HepG2 (cell line): Measurements from ENCODE around the gene PPAN. TPM values are rescaled to one million over a fixed set of nuclear protein-coding genes. Genes with fewer than 3 reads are reported as not detected.

Source experiments
- ATAC-seq: fragments of 200-7000 bp; cut with Tn5 transposase; 3 replicates; pipeline ENCODE4 v1.9.1; 2020; ENCODE audit warnings: mild to moderate bottlenecking, moderate library complexity
- BruUV-seq: library from RNA; stranded (reverse); fragments of 400-500 nt; replicated peaks from 2 replicates; lab custom pipeline; 2021; lab: Mats Ljungman, UMichigan
- CTCF ChIA-PET: fragments of 300-600 bp; formaldehyde crosslinking; extraction: SDS; loops from one replicate; lab custom pipeline; 2021; ENCODE audit warnings: low total read pairs, inconsistent platforms, low intra/inter-chr PET ratio; lab: Yijun Ruan, JAX
- POLR2A ChIA-PET: fragments of 350-600 bp; sonication (Branson Sonifier 250); formaldehyde crosslinking; loops from one replicate; lab custom pipeline; 2020; ENCODE audit warnings: antibody characterized with exemption, inconsistent platforms; lab: Yijun Ruan, JAX
- DNase-seq: peaks from one replicate; pipeline ENCODE4 v3.0.0-alpha.2; 2015; ENCODE audit warnings: low spot score
- FAIRE-seq: peaks from 3 replicates; lab custom pipeline; 2011; peaks lifted over from hg19 to GRCh38; lab: Jason Lieb, UNC
- H2AFZ ChIP-seq: one replicate; pipeline ENCODE4 v1.6.1; 2011; ENCODE audit warnings: low read length, inconsistent platforms
- H3K27ac ChIP-seq: fragments of 300-600 bp; 3 replicates; pipeline ENCODE4 v1.8.0; 2011; ENCODE audit warnings: mixed run types, mild to moderate bottlenecking, mixed read lengths, low read length, inconsistent platforms; ENCODE audit not compliant: insufficient read depth; ENCODE audit errors: extremely low read length
- H3K27me3 ChIP-seq, 2 experiments: fragments of 200-600 bp in 1 of 2; 2 replicates in 1 of 2; 3 replicates in 1 of 2; pipeline versions ENCODE4 v1.6.0 to v1.8.0; 2011; ENCODE audit warnings: low read length in 2 of 2, mild to moderate bottlenecking in 2 of 2, moderate library complexity in 2 of 2, inconsistent platforms in 1 of 2; ENCODE audit not compliant: insufficient read depth in 2 of 2, control insufficient read depth in 1 of 2
- H3K36me3 ChIP-seq, 2 experiments: fragments of 200-600 bp in 1 of 2; replicated peaks in 1 of 2; 2 replicates in 1 of 2; 3 replicates in 1 of 2; pipeline versions ENCODE4 v1.5.1 to v1.8.0; 2011; ENCODE audit warnings: low read length in 2 of 2, inconsistent platforms in 1 of 2; ENCODE audit not compliant: insufficient read depth in 2 of 2, control insufficient read depth in 1 of 2
- H3K4me1 ChIP-seq: 2 replicates; pipeline ENCODE4 v1.5.1; 2012; ENCODE audit warnings: low read length, inconsistent platforms; ENCODE audit not compliant: insufficient read depth
- H3K4me2 ChIP-seq: 2 replicates; pipeline ENCODE4 v1.6.0; 2011; ENCODE audit warnings: low read depth, low read length, inconsistent platforms
- H3K4me3 ChIP-seq, 3 experiments: fragments of 200-600 bp in 1 of 3; sonication (generic), shearing (Covaris generic) in 1 of 3; replicated peaks in 1 of 3; 2 replicates each; pipeline ENCODE4 v1.5.1; 2011 to 2016; ENCODE audit warnings: low read length in 3 of 3, inconsistent platforms in 2 of 3, low read depth in 2 of 3, mild to moderate bottlenecking in 2 of 3, control low read depth in 1 of 3, mixed read lengths in 1 of 3; ENCODE audit not compliant: insufficient read depth in 1 of 3
- H3K79me2 ChIP-seq: one replicate; pipeline ENCODE4 v1.6.1; 2011; ENCODE audit warnings: low read length, inconsistent platforms; ENCODE audit not compliant: insufficient read depth
- H3K9ac ChIP-seq: 2 replicates; pipeline ENCODE4 v1.6.0; 2011; ENCODE audit warnings: mild to moderate bottlenecking, low read depth, low read length, inconsistent platforms; ENCODE audit not compliant: insufficient read depth
- H3K9me3 ChIP-seq: 2 replicates; pipeline ENCODE4 v1.5.1; 2012; ENCODE audit warnings: mild to moderate bottlenecking, low read length
- H4K20me1 ChIP-seq: 2 replicates; pipeline ENCODE4 v1.6.0; 2011; ENCODE audit warnings: inconsistent platforms, mild to moderate bottlenecking, low read length, moderate library complexity; ENCODE audit not compliant: insufficient read depth
- CC2D1A ChIP-seq: sonication (generic); formaldehyde crosslinking; IDR thresholded peaks from 2 replicates; pipeline ENCODE4 v1.8.1; 2023; ENCODE audit warnings: mild to moderate bottlenecking, missing genetic modification reagents
- CENPT ChIP-seq: sonication (generic); formaldehyde crosslinking; IDR thresholded peaks from 2 replicates; pipeline ENCODE4 v1.8.0; 2022; ENCODE audit warnings: low read depth, mild to moderate bottlenecking, moderate library complexity, missing genetic modification reagents
- HIVEP1 ChIP-seq: sonication (generic); formaldehyde crosslinking; IDR thresholded peaks from 2 replicates; pipeline ENCODE4 v1.4.0; 2020; ENCODE audit warnings: mild to moderate bottlenecking, missing genetic modification reagents
- IRX3 ChIP-seq: sonication (generic); formaldehyde crosslinking; IDR thresholded peaks from 2 replicates; pipeline ENCODE4 v1.8.1; 2023; ENCODE audit warnings: mild to moderate bottlenecking, low read depth, missing genetic modification reagents, borderline replicate concordance
- ISX ChIP-seq: sonication (generic); formaldehyde crosslinking; conservative IDR thresholded peaks from 2 replicates; pipeline ENCODE4 v1.5.0; 2020; ENCODE audit warnings: missing genetic modification reagents
- NR2C2 ChIP-seq: sonication (generic); formaldehyde crosslinking; IDR thresholded peaks from 2 replicates; pipeline ENCODE4 v1.4.0; 2020; ENCODE audit warnings: missing genetic modification reagents, mild to moderate bottlenecking, moderate library complexity, borderline replicate concordance
- YEATS2 ChIP-seq: sonication (generic); formaldehyde crosslinking; IDR thresholded peaks from 2 replicates; pipeline ENCODE4 v1.4.0; 2020; ENCODE audit warnings: missing genetic modification reagents, borderline replicate concordance
- ZNF256 ChIP-seq: sonication (generic); formaldehyde crosslinking; conservative IDR thresholded peaks from 2 replicates; pipeline ENCODE4 v1.4.0; 2020; ENCODE audit warnings: missing genetic modification reagents
- ZNF496 ChIP-seq: sonication (generic); formaldehyde crosslinking; IDR thresholded peaks from 2 replicates; pipeline ENCODE4 v1.8.1; 2023; ENCODE audit warnings: mild to moderate bottlenecking, moderate library complexity, missing genetic modification reagents; ENCODE audit not compliant: insufficient replicate concordance
- ZNF558 ChIP-seq: sonication (generic); formaldehyde crosslinking; IDR thresholded peaks from 2 replicates; pipeline ENCODE4 v1.9.0; 2022; ENCODE audit warnings: mild to moderate bottlenecking, missing genetic modification reagents, borderline replicate concordance
- ZNF576 ChIP-seq: sonication (generic); formaldehyde crosslinking; IDR thresholded peaks from 2 replicates; pipeline ENCODE4 v1.4.0; 2020; ENCODE audit warnings: mild to moderate bottlenecking, missing genetic modification reagents
- ZNF605 ChIP-seq: sonication (generic); formaldehyde crosslinking; IDR thresholded peaks from 2 replicates; pipeline ENCODE4 v1.8.0; 2022; ENCODE audit warnings: mild to moderate bottlenecking, missing genetic modification reagents
- WGBS: methylation state at CpG from one replicate; pipeline ENCODE4 v1.1.6; 2017; ENCODE audit warnings: low lambda C conversion rate; 5-methylcytosine and 5-hydroxymethylcytosine counted together
- in situ Hi-C: cut with HindIII; loops from 2 replicates; pipeline ENCODE4 v1.10.0; 2017; ENCODE audit warnings: low pct_unique_long_range_greater_than_20kb; ENCODE audit not compliant: extremely low pct_ligation_motif_present
- intact Hi-C: fragments of 100-400 bp; cut with micrococcal nuclease; formaldehyde crosslinking; loops from one replicate; pipeline ENCODE4 v1.10.0; 2022; ENCODE audit not compliant: unreplicated experiment
- polyA plus RNA-seq, 8 experiments: library from polyadenylated mRNA; depleted of rRNA in 3 of 8; stranded (reverse) in 7 of 8; unstranded in 1 of 8; fragments of >200 nt; fragmentation: Illumina TruSeq in 4 of 8; extraction: Trizol in 4 of 8; gene quantifications; 2 replicates each; pipeline versions ENCODE4 v1.2.1 to v1.2.3, GENCODE V29; 2011 to 2016; ENCODE audit warnings: low read depth in 4 of 8, missing spikeins in 1 of 8, mixed read lengths in 1 of 8; ENCODE audit not compliant: insufficient read depth in 1 of 8
- total RNA-seq, 5 experiments: library from RNA; depleted of rRNA; stranded (reverse); fragments of >200 nt; fragmentation: Illumina TruSeq; extraction: Trizol; gene quantifications; 2 replicates each; pipeline ENCODE4 v1.2.3, GENCODE V29; 2016; ENCODE audit warnings: low read depth in 1 of 5
- TF ChIP-seq, protein P1 (sequence below): sonication (generic); formaldehyde crosslinking; IDR thresholded peaks from 2 replicates; pipeline ENCODE4 v1.4.0; 2020; ENCODE audit warnings: missing genetic modification reagents

Gene PPAN
- total and polyA plus RNA-seq, 2 of the 13 experiments (the other 11 are each of a cell fraction or from before 2014, with no cell fraction given), result 36.2 to 41.9 TPM

DNA sequence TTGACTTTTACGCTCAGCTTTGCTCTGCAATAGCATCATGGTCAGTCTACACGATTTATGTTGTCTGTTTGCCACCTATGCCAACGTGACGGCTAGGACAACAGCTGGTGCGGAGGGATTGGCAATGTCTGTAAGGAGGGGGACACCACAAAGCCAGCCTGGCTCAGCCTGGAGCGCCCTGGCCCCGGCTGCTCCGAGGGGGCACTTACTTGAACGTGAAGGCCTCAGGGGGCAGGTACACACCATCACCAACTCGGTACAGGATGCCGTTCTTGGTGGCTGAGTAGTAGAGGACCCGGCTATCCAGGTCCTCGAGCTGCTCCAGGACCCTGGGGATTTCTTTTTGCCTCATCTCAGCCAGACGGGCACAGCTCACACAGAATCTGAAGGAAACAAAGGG lies 40.0 kb downstream of the PPAN start:
- H4K20me1 ChIP-seq, result no peaks in the 10 kb centered on the region
- H3K9ac ChIP-seq, result no peak overlapping the region
- in situ Hi-C loops (no loop called here), intact Hi-C loops (no loop called here)
- ATAC-seq (no peak), FAIRE-seq (no peak), DNase-seq (no peak)
- ChIA-PET POLR2A (no interaction called here), CTCF (no interaction called here)
- 95% methylated on average over 14 of the region's 14 CpGs for WGBS
- BruUV-seq, result no TSS peak
- no peaks in the 10 kb centered on the region for H3K79me2 ChIP-seq
- TF ChIP-seq, protein P1, sequence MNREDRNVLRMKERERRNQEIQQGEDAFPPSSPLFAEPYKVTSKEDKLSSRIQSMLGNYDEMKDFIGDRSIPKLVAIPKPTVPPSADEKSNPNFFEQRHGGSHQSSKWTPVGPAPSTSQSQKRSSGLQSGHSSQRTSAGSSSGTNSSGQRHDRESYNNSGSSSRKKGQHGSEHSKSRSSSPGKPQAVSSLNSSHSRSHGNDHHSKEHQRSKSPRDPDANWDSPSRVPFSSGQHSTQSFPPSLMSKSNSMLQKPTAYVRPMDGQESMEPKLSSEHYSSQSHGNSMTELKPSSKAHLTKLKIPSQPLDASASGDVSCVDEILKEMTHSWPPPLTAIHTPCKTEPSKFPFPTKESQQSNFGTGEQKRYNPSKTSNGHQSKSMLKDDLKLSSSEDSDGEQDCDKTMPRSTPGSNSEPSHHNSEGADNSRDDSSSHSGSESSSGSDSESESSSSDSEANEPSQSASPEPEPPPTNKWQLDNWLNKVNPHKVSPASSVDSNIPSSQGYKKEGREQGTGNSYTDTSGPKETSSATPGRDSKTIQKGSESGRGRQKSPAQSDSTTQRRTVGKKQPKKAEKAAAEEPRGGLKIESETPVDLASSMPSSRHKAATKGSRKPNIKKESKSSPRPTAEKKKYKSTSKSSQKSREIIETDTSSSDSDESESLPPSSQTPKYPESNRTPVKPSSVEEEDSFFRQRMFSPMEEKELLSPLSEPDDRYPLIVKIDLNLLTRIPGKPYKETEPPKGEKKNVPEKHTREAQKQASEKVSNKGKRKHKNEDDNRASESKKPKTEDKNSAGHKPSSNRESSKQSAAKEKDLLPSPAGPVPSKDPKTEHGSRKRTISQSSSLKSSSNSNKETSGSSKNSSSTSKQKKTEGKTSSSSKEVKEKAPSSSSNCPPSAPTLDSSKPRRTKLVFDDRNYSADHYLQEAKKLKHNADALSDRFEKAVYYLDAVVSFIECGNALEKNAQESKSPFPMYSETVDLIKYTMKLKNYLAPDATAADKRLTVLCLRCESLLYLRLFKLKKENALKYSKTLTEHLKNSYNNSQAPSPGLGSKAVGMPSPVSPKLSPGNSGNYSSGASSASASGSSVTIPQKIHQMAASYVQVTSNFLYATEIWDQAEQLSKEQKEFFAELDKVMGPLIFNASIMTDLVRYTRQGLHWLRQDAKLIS (CRISPR knock-in tag), result no peak
- TF ChIP-seq NR2C2 (CRISPR knock-in tag), result no peak
- no peak overlapping the region for H3K27ac ChIP-seq
- H3K27me3 ChIP-seq, result no peaks in the 10 kb centered on the region
- H3K4me1 ChIP-seq, result no peaks in the 10 kb centered on the region
- peaks cover 40 to 85% of the 10 kb centered on the region in 2 experiments for H3K36me3 ChIP-seq
- no peak overlapping the region for H3K4me2 ChIP-seq
- H3K9me3 ChIP-seq, result no peaks in the 10 kb centered on the region
- no peak overlapping the region for H3K4me3 ChIP-seq
- H2AFZ ChIP-seq, result no peak overlapping the region

- in situ Hi-C loops (no loop called here), intact Hi-C loops (no loop called here)
Measured at GRCh38 chr19:10149427-10149826, 43.3 kb downstream of the PPAN start.

More at GRCh38 chr19:10149427-10149826, 43.3 kb downstream of the PPAN start:
- no peaks in the 10 kb centered on the region for H3K4me1 ChIP-seq
- over 99% methylated on average over 12 of the region's 12 CpGs for WGBS
- H3K27me3 ChIP-seq, result no peaks in the 10 kb centered on the region
- ChIA-PET CTCF (no interaction called here), POLR2A (no interaction called here)
- H3K79me2 ChIP-seq, result no peaks in the 10 kb centered on the region
- no peaks in the 10 kb centered on the region for H3K9me3 ChIP-seq
- H3K9ac ChIP-seq, result no peak overlapping the region
- H3K4me3 ChIP-seq, result no peak overlapping the region
- ATAC-seq (no peak), FAIRE-seq (no peak), DNase-seq (no peak)
- peaks cover 40 to 78% of the 10 kb centered on the region in 2 experiments for H3K36me3 ChIP-seq
- H2AFZ ChIP-seq, result no peak overlapping the region
- BruUV-seq, result no TSS peak
- no peak overlapping the region for H3K4me2 ChIP-seq
- H4K20me1 ChIP-seq, result no peaks in the 10 kb centered on the region
- H3K27ac ChIP-seq, result no peak overlapping the region
- TF ChIP-seq CENPT (no peak), YEATS2 (no peak), ZNF576 (CRISPR knock-in tag) (no peak), ZNF256 (CRISPR knock-in tag) (no peak), ZNF558 (CRISPR knock-in tag) (no peak), ZNF496 (CRISPR knock-in tag) (no peak), HIVEP1 (no peak), ISX (CRISPR knock-in tag) (no peak), IRX3 (CRISPR knock-in tag) (no peak), CC2D1A (CRISPR knock-in tag) (no peak), ZNF605 (no peak)
